K562 (cell line): ENCODE results near the gene PARS2. TPM values are rescaled to one million over a fixed set of nuclear protein-coding genes. Genes with fewer than 3 reads are reported as not detected.

ENCODE experiments used
- ATAC-seq: fragments of 200-7000 bp; cut with Tn5 transposase; 3 replicates; pipeline ENCODE4 v1.9.1; 2020; ENCODE audit warnings: moderate library complexity
- BruUV-seq: library from RNA; stranded (reverse); fragments of 400-500 nt; replicated peaks from 2 replicates; lab custom pipeline; 2021; lab: Mats Ljungman, UMichigan
- CTCF ChIA-PET: fragments of 300-600 bp; formaldehyde crosslinking; extraction: SDS; loops from one replicate; lab custom pipeline; 2021; ENCODE audit warnings: low intra/inter-chr PET ratio; lab: Yijun Ruan, JAX
- POLR2A ChIA-PET: fragments of 300-600, 350-650 bp; sonication (Branson Sonifier 250); formaldehyde crosslinking; extraction: SDS; loops from one replicate; lab custom pipeline; 2021; ENCODE audit warnings: antibody characterized with exemption, inconsistent platforms; lab: Yijun Ruan, JAX
- DNase-seq, 4 experiments: peaks; one replicate each; pipeline versions ENCODE4 v3.0.0 to v3.0.0-alpha.2; 2011 to 2018; ENCODE audit warnings: low spot score in 3 of 4, mixed read lengths in 3 of 4; ENCODE audit errors: extremely low read depth in 1 of 4
- FAIRE-seq: peaks from 2 replicates; lab custom pipeline; 2011; peaks lifted over from hg19 to GRCh38; lab: Jason Lieb, UNC
- H2AFZ ChIP-seq: 2 replicates; pipeline ENCODE4 v1.6.0; 2011; ENCODE audit warnings: low read depth, low read length, control low read depth, inconsistent platforms
- H3K27ac ChIP-seq: fragments of 200-600 bp; 3 replicates; pipeline ENCODE4 v1.8.0; 2011; ENCODE audit warnings: low read depth, mild to moderate bottlenecking, control low read depth, inconsistent platforms, low read length, moderate library complexity, mixed read lengths; ENCODE audit errors: extremely low read depth
- H3K27me3 ChIP-seq, 2 experiments: fragments of 300-600 bp in 1 of 2; 2 replicates in 1 of 2; 3 replicates in 1 of 2; pipeline versions ENCODE4 v1.6.0 to v1.8.0; 2011; ENCODE audit warnings: inconsistent platforms in 2 of 2, low read length in 2 of 2, mild to moderate bottlenecking in 1 of 2, mixed read lengths in 1 of 2, moderate library complexity in 1 of 2; ENCODE audit not compliant: control insufficient read depth in 2 of 2, insufficient read depth in 2 of 2
- H3K36me3 ChIP-seq: fragments of 300-600 bp; 3 replicates; pipeline ENCODE4 v1.8.0; 2011; ENCODE audit warnings: mild to moderate bottlenecking, low read length, inconsistent platforms; ENCODE audit not compliant: control insufficient read depth, insufficient read depth
- H3K4me1 ChIP-seq, 2 experiments: fragments of 200-600 bp in 1 of 2; replicated peaks in 1 of 2; 2 replicates in 1 of 2; 3 replicates in 1 of 2; pipeline versions ENCODE4 v1.5.1 to v1.8.0; 2011; ENCODE audit warnings: inconsistent platforms in 2 of 2, low read length in 2 of 2, mild to moderate bottlenecking in 1 of 2, mixed read lengths in 1 of 2, moderate library complexity in 1 of 2; ENCODE audit not compliant: control insufficient read depth in 2 of 2, insufficient read depth in 2 of 2
- H3K4me2 ChIP-seq: 2 replicates; pipeline ENCODE4 v1.6.1; 2011; ENCODE audit warnings: low read length, control low read depth, inconsistent platforms, mixed read lengths; ENCODE audit not compliant: insufficient read depth
- H3K4me3 ChIP-seq: fragments of 200-600 bp; sonication (generic), shearing (Covaris generic); 2 replicates; pipeline ENCODE4 v1.5.1; 2016; ENCODE audit warnings: control low read depth, inconsistent platforms
- H3K79me2 ChIP-seq: fragments of 200-600 bp; 3 replicates; pipeline ENCODE4 v1.8.0; 2011; ENCODE audit warnings: low read length, inconsistent platforms; ENCODE audit not compliant: control insufficient read depth, insufficient read depth
- H3K9ac ChIP-seq, 2 experiments: 2 replicates each; pipeline versions ENCODE4 v1.6.0 to v1.6.1; 2011; ENCODE audit warnings: low read depth in 2 of 2, low read length in 2 of 2, control low read depth in 1 of 2, inconsistent platforms in 1 of 2, mild to moderate bottlenecking in 1 of 2, mixed read lengths in 1 of 2; ENCODE audit not compliant: insufficient read depth in 1 of 2
- H3K9me1 ChIP-seq: one replicate; pipeline ENCODE4 v1.6.0; 2011; ENCODE audit warnings: inconsistent platforms, mild to moderate bottlenecking, low read length, moderate library complexity; ENCODE audit not compliant: control insufficient read depth, insufficient read depth
- H3K9me3 ChIP-seq: replicated peaks from 2 replicates; pipeline ENCODE4 v1.5.1; 2011; ENCODE audit warnings: low read depth, low read length, inconsistent platforms; ENCODE audit not compliant: control insufficient read depth, insufficient read depth
- H4K20me1 ChIP-seq: replicated peaks from 2 replicates; pipeline ENCODE4 v1.6.1; 2011; ENCODE audit warnings: low read length, inconsistent platforms, mixed read lengths; ENCODE audit not compliant: control insufficient read depth, insufficient read depth
- BRD4 ChIP-seq: fragments of 200-600 bp; sonication (generic); IDR thresholded peaks from 2 replicates; pipeline ENCODE4 v1.6.1; 2017; ENCODE audit warnings: inconsistent platforms
- CBX3 ChIP-seq, 2 experiments: IDR thresholded peaks; 1 replicate in 1 of 2; 2 replicates in 1 of 2; pipeline ENCODE4 v1.6.1; 2012; ENCODE audit warnings: inconsistent platforms in 2 of 2, low read length in 2 of 2, borderline replicate concordance in 1 of 2, control low read depth in 1 of 2
- HNRNPK ChIP-seq: fragments of 200-400 bp; formaldehyde crosslinking; IDR thresholded peaks from one replicate; pipeline ENCODE4 v1.6.1; 2018; ENCODE audit warnings: mild to moderate bottlenecking, low read depth, low read length; ENCODE audit not compliant: poor library complexity, severe bottlenecking
- HSF4 ChIP-seq: fragments of 250-450 bp; sonication (Bioruptor Pico); IDR thresholded peaks from 2 replicates; pipeline ENCODE4 v2.1.2; 2022; ENCODE audit warnings: mild to moderate bottlenecking, moderate library complexity, borderline replicate concordance
- PHF8 ChIP-seq: fragments of 200-600 bp; sonication (generic); IDR thresholded peaks from 2 replicates; pipeline ENCODE4 v1.6.1; 2012; ENCODE audit warnings: mixed run types, mild to moderate bottlenecking, inconsistent platforms, low read length, moderate library complexity, borderline replicate concordance
- SIX5 ChIP-seq, 2 experiments: IDR thresholded peaks; 2 replicates each; pipeline ENCODE4 v1.6.1; 2011; ENCODE audit warnings: low read length in 2 of 2, borderline replicate concordance in 1 of 2, low read depth in 1 of 2, mild to moderate bottlenecking in 1 of 2, moderate library complexity in 1 of 2; ENCODE audit not compliant: insufficient read depth in 1 of 2
- SREBF2 ChIP-seq: sonication (generic); formaldehyde crosslinking; IDR thresholded peaks from 2 replicates; pipeline ENCODE4 v1.4.0; 2020; ENCODE audit warnings: mild to moderate bottlenecking, missing genetic modification reagents
- WGBS: fragments of 100-300 bp; shearing (Covaris generic); methylation state at CpG from one replicate; pipeline ENCODE4 v1.1.6; 2016; ENCODE audit warnings: low coverage, mixed read lengths; ENCODE audit not compliant: insufficient coverage; ENCODE audit errors: missing lambda C conversion rate; 5-methylcytosine and 5-hydroxymethylcytosine counted together
- in situ Hi-C: fragments of 300-500 bp; cut with MboI; formaldehyde crosslinking; loops from 4 replicates; pipeline ENCODE4 v1.15.0; 2018; ENCODE audit warnings: inconsistent platforms, mixed read lengths
- intact Hi-C: fragments of 100-400 bp; cut with micrococcal nuclease; formaldehyde crosslinking; loops from 2 replicates; pipeline ENCODE4 v1.14.2; 2022
- polyA plus RNA-seq, 8 experiments: library from polyadenylated mRNA; depleted of rRNA in 4 of 8; stranded (reverse) in 5 of 8; unstranded in 3 of 8; fragments of >200 nt; fragmentation: Nextera tagmentation in 2 of 8; fragmentation: Illumina TruSeq in 1 of 8; extraction: Ambion mirVana in 2 of 8; extraction: Trizol in 1 of 8; gene quantifications; 2 replicates each; pipeline versions ENCODE4 v1.2.1 to v1.2.3, GENCODE V29; 2011 to 2014; ENCODE audit warnings: inconsistent platforms in 1 of 8, missing spikeins in 1 of 8
- total RNA-seq, 7 experiments: library from RNA; depleted of rRNA in 6 of 7; stranded (reverse); fragments of >200 nt in 6 of 7; fragmentation: Illumina TruSeq in 2 of 7; extraction: Trizol in 2 of 7; gene quantifications; 2 replicates each; pipeline versions ENCODE4 v1.2.1 to v1.2.3, GENCODE V29; 2011 to 2021; ENCODE audit warnings: low replicate concordance in 1 of 7
- TF ChIP-seq, protein P1 (sequence below): fragments of 150-350 bp; IDR thresholded peaks from 2 replicates; pipeline ENCODE4 v1.6.1; 2014; ENCODE audit warnings: low read depth, mild to moderate bottlenecking, low read length, borderline replicate concordance
- TF ChIP-seq, protein P2 (sequence below): sonication (generic); formaldehyde crosslinking; IDR thresholded peaks from 2 replicates; pipeline ENCODE4 v1.8.0; 2022; ENCODE audit warnings: missing genetic modification reagents, mild to moderate bottlenecking, moderate library complexity, borderline replicate concordance
- TF ChIP-seq, protein P3 (sequence below): sonication (generic); formaldehyde crosslinking; IDR thresholded peaks from 2 replicates; pipeline ENCODE4 v1.4.0; 2020; ENCODE audit warnings: mild to moderate bottlenecking, missing genetic modification reagents
- TF ChIP-seq, protein P4 (sequence below): fragments of 250-450 bp; sonication (Bioruptor Pico); IDR thresholded peaks from 2 replicates; pipeline ENCODE4 v1.5.0; 2021

Gene PARS2
- total and polyA plus RNA-seq, 9 of the 15 experiments (the other 6 are each of a cell fraction or from before 2014, with no cell fraction given): 6.3 to 12.4 (median 7.9) TPM

DNA sequence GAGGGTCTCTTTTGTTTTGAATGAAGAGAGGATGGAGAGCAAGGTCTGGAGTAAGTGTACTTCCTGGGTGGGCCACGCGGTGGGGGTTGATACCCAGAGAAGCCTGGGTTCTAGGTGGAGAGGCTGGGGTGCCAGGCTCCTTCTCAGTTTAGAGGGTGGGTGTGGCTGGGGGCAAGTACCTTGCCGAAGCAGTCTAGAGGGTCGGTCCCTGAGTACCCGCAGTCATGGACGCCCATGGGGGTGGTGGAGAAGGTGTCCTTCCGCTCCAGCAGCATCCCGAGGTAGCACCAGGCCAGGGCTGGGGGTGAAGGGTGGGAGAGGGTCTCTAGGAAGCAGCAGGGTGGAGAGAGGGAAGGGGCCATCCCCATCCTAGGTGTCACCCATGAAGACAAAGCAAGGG is 22.5 kb upstream of the PARS2 start (continued):
- TF ChIP-seq, protein P1, sequence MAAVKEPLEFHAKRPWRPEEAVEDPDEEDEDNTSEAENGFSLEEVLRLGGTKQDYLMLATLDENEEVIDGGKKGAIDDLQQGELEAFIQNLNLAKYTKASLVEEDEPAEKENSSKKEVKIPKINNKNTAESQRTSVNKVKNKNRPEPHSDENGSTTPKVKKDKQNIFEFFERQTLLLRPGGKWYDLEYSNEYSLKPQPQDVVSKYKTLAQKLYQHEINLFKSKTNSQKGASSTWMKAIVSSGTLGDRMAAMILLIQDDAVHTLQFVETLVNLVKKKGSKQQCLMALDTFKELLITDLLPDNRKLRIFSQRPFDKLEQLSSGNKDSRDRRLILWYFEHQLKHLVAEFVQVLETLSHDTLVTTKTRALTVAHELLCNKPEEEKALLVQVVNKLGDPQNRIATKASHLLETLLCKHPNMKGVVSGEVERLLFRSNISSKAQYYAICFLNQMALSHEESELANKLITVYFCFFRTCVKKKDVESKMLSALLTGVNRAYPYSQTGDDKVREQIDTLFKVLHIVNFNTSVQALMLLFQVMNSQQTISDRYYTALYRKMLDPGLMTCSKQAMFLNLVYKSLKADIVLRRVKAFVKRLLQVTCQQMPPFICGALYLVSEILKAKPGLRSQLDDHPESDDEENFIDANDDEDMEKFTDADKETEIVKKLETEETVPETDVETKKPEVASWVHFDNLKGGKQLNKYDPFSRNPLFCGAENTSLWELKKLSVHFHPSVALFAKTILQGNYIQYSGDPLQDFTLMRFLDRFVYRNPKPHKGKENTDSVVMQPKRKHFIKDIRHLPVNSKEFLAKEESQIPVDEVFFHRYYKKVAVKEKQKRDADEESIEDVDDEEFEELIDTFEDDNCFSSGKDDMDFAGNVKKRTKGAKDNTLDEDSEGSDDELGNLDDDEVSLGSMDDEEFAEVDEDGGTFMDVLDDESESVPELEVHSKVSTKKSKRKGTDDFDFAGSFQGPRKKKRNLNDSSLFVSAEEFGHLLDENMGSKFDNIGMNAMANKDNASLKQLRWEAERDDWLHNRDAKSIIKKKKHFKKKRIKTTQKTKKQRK: no peak
- no peak for TF ChIP-seq SREBF2 (CRISPR knock-in tag)
- no peak for TF ChIP-seq CBX3 (IDR thresholded peaks at IDR 0.05; ENCODE audit: borderline replicate concordance in 1 of 2, low read length in 2 of 2)
- TF ChIP-seq SIX5 (IDR thresholded peaks at IDR 0.05; ENCODE audit: borderline replicate concordance in 1 of 2, insufficient read depth in 1 of 2, low read depth in 1 of 2, low read length in 2 of 2): no peak
- TF ChIP-seq, protein P2, sequence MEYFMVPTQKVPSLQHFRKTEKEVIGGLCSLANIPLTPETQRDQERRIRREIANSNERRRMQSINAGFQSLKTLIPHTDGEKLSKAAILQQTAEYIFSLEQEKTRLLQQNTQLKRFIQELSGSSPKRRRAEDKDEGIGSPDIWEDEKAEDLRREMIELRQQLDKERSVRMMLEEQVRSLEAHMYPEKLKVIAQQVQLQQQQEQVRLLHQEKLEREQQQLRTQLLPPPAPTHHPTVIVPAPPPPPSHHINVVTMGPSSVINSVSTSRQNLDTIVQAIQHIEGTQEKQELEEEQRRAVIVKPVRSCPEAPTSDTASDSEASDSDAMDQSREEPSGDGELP (CRISPR knock-in tag): no peak

DNA sequence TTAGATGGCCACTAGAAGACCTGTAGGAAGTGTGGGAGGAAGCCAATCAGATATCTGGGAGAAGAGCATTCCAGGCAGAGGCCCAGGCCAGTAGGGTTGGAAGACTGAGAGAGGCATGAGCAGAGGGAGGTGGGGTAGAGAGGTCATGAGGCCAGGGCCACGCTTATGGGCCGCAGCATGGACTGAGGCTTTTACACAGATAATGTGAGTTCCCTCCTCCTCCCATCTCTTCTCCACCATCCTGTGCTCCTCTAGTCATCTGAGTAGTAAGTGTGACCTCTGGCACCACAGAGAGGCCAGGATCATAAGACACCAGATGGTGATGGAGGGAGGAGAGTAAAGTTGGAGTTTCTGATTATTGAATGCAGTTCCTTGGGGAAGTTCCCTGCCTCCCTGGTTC is 19.7 kb upstream of the PARS2 start:
- in situ Hi-C loops: no loop called here
- no peak for TF ChIP-seq HSF4 (CRISPR knock-in tag)
- TF ChIP-seq HNRNPK: no peak
- TF ChIP-seq, protein P3, sequence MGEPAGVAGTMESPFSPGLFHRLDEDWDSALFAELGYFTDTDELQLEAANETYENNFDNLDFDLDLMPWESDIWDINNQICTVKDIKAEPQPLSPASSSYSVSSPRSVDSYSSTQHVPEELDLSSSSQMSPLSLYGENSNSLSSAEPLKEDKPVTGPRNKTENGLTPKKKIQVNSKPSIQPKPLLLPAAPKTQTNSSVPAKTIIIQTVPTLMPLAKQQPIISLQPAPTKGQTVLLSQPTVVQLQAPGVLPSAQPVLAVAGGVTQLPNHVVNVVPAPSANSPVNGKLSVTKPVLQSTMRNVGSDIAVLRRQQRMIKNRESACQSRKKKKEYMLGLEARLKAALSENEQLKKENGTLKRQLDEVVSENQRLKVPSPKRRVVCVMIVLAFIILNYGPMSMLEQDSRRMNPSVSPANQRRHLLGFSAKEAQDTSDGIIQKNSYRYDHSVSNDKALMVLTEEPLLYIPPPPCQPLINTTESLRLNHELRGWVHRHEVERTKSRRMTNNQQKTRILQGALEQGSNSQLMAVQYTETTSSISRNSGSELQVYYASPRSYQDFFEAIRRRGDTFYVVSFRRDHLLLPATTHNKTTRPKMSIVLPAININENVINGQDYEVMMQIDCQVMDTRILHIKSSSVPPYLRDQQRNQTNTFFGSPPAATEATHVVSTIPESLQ: no peak
- TF ChIP-seq PHF8: no peak
- TF ChIP-seq, protein P4, sequence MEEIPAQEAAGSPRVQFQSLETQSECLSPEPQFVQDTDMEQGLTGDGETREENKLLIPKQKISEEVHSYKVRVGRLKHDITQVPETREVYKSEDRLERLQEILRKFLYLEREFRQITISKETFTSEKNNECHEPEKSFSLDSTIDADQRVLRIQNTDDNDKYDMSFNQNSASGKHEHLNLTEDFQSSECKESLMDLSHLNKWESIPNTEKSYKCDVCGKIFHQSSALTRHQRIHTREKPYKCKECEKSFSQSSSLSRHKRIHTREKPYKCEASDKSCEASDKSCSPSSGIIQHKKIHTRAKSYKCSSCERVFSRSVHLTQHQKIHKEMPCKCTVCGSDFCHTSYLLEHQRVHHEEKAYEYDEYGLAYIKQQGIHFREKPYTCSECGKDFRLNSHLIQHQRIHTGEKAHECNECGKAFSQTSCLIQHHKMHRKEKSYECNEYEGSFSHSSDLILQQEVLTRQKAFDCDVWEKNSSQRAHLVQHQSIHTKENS (CRISPR knock-in tag): no peak
- TF ChIP-seq BRD4: no peak

More for the DNA sequence above, 19.7 kb upstream of the PARS2 start:
- no peak overlapping the region for H3K27ac ChIP-seq
- no peaks in the 10 kb centered on the region for H3K79me2 ChIP-seq
- peak; percentile 32 for FAIRE-seq
- no peak overlapping the region for H3K4me2 ChIP-seq
- H3K9me3 ChIP-seq: no peaks in the 10 kb centered on the region
- ChIA-PET POLR2A (no interaction called here), CTCF (no interaction called here)
- H2AFZ ChIP-seq: no peak overlapping the region
- 0% methylated on average over 2 of the region's 2 CpGs for WGBS
- no peak overlapping the region for H3K9ac ChIP-seq
- BruUV-seq: no TSS peak
- no peaks in the 10 kb centered on the region for H3K36me3 ChIP-seq
- no peaks in the 10 kb centered on the region for H4K20me1 ChIP-seq
- no peak; the same call in 1 of the 3 replicates for ATAC-seq
- peaks cover 30 to 42% of the 10 kb centered on the region in 2 experiments for H3K27me3 ChIP-seq
- H3K4me3 ChIP-seq: no peak overlapping the region
- H3K9me1 ChIP-seq: no peaks in the 10 kb centered on the region
- intact Hi-C loops: no loop called here
- peaks cover 0 to 9% of the 10 kb centered on the region in 2 experiments; a peak in 2 of 5 replicates for H3K4me1 ChIP-seq
- no peak for DNase-seq
